Measurements from ENCODE around the gene ZNF316.

The ZNF316 gene

DNA sequence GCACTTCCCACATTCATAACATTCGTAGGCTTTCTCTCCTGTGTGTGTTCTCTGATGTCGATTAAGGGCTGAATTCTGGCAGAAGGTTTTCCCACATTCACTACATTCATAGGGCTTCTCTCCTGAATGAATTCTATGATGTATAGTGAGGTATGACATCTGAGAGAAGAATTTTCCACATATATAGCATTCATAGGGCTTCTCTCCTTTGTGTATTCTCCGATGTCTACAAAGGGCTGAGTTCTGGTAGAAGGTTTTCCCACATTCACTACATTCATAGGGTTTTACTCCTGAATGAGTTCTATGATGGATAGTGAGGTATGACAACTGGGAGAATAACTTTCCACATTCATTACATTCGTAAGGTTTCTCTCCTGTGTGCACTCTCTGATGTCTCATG is 54.0 kb downstream of the ZNF316 start:
- DNase-seq (ENCODE audit: low read depth) = no peak

DNA sequence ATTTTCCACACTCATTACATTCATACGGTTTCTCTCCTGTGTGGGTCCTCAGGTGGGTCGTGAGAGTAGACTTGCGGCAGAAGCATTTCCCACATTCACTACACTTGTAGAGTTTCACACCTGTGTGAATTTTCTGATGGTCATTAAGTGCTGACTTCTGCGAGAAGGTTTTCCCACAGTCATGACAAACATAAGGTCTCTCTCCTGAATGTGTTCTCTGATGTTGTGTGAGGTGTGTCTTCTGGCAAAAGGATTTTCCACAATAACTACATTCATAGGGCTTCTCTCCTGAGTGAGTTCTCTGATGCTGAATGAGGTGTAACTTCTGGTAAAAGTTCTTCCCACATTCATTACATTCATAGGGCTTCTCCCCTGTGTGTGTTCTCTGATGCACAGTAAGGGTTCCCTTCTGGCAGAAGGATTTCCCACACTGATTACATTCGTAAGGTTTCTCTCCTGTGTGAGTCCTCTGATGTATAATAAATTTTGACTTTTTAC is 54.5 kb downstream of the ZNF316 start:
- DNase-seq (ENCODE audit: low read depth) = no peak

DNA sequence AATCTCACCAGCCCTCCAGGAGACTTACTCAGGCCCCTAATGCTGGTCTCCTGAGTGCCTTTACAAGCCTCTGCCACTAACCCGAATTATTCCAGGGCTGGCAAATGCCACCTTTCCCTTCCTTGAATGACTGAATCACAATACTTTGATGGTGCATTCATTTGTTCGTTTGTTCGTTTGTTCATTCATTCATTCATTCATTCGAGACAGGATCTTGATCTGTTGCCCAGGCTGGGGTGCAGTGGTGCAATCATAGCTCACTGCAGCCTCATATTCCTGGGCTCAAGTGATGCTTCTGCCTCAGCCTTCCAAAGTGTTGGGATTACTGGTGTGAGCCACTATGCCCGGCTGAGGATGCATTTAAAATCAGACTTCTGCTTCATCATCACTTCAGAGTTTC is 63.7 kb downstream of the ZNF316 start:
- no peak for DNase-seq (ENCODE audit: low read depth)

DNA sequence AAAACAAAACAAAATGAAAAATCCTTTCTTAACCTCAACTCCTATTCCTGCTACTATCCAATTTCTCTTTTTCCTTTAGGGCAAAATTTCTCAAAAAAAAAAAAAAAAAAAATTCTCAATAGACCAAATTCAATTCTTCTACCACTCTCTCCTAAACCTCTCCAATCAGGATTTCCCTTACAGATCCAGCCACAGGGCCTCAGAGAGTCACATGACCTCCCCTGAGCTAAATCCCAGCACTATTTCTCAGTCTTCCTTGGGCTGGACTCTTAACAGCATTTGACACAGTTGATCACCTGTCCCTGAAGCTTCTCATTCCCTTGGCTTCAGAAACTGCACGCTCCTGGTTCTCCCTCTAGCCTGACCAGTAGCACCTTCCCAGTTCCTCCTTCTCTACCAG is 64.7 kb downstream of the ZNF316 start:
- DNase-seq (ENCODE audit: low read depth) = no peak
